ENCODE measurements around the gene ZBTB7C. TPM values are rescaled to one million over a fixed set of nuclear protein-coding genes. Genes with fewer than 3 reads are reported as not detected.

The ZBTB7C gene
- total and polyA plus RNA-seq, 9 of the 15 experiments (the other 6 are each of a cell fraction or from before 2014, with no cell fraction given), result not detected

DNA sequence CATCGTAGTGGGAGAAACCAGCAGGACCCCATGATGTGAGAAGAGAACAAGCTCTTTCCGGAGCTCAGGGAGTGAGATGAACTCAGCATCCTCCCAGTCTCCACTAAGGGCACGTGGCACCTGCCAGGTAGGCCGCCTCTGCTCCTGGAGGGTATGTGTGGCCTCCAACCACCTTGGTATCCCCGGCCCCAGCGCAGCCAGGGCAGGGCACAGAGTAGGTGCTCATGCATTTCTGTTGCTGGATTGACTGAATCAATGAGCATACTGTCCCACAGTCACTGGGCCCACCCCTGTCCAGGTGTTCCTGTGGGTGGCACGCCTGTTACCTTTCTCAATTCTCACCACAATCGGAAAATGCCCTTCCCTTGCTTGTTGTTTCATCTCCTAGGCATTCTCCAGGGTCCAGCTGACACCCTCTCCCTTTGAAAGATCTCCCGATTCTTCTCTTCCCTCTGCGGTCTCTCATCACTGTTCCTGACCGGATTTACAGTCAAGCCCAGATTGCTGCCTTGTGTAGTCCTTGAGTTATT is 340.2 kb downstream of the ZBTB7C start:
- no peak for FAIRE-seq
- H4K20me1 ChIP-seq (replicated peaks; ENCODE audit: control insufficient read depth, insufficient read depth, low read length), result no peaks in the 10 kb centered on the region
- BruUV-seq (replicated peaks), result no TSS peak

More for the DNA sequence above, 340.2 kb downstream of the ZBTB7C start:
- WGBS (ENCODE audit: insufficient coverage, low coverage, missing lambda C conversion rate), result 3% methylated on average over 8 of the region's 11 CpGs
- no peaks in the 10 kb centered on the region for H3K9me1 ChIP-seq (ENCODE audit: control insufficient read depth, insufficient read depth, low read length)
- in situ Hi-C loops (cut with MboI) (no loop called here), intact Hi-C loops (cut with micrococcal nuclease) (no loop called here)
- peaks cover 2 to 27% of the 10 kb centered on the region in 2 experiments; a peak in 4 of 5 replicates for H3K27me3 ChIP-seq (ENCODE audit: control insufficient read depth in 2 of 2, insufficient read depth in 2 of 2, low read length in 2 of 2)
- no peaks in the 10 kb centered on the region for H3K79me2 ChIP-seq (ENCODE audit: control insufficient read depth, insufficient read depth, low read length)
- H2AFZ ChIP-seq (ENCODE audit: low read depth, low read length), result no peak overlapping the region
- H3K4me3 ChIP-seq, result no peak overlapping the region
- ChIA-PET CTCF (ENCODE audit: low intra/inter-chr PET ratio) (no interaction called here), POLR2A (no interaction called here)
- no peaks in the 10 kb centered on the region for H3K36me3 ChIP-seq (ENCODE audit: control insufficient read depth, insufficient read depth, low read length)
- no peak overlapping the region for H3K4me2 ChIP-seq (ENCODE audit: insufficient read depth, low read length)
- no peaks in the 10 kb centered on the region for H3K9me3 ChIP-seq (replicated peaks; ENCODE audit: control insufficient read depth, insufficient read depth, low read depth, low read length)
- no peak overlapping the region for H3K9ac ChIP-seq (ENCODE audit: insufficient read depth in 1 of 2, low read depth in 2 of 2, low read length in 2 of 2)
- no peak overlapping the region for H3K27ac ChIP-seq (ENCODE audit: extremely low read depth, low read depth, low read length)
- no peaks in the 10 kb centered on the region for H3K4me1 ChIP-seq (replicated peaks in 1 of 2; ENCODE audit: control insufficient read depth in 2 of 2, insufficient read depth in 2 of 2, low read length in 2 of 2)
- no peak for TF ChIP-seq NFE2L1 (tag; IDR thresholded peaks at IDR 0.05; ENCODE audit: borderline replicate concordance, low read depth)
- no peak for TF ChIP-seq PURB (CRISPR knock-in tag; IDR thresholded peaks at IDR 0.05; ENCODE audit: low read depth)
- TF ChIP-seq ELF2 (CRISPR knock-in tag; IDR thresholded peaks at IDR 0.05), result no peak
- no peak for TF ChIP-seq RHOXF2B (CRISPR knock-in tag; conservative IDR thresholded peaks at IDR 0.05)
- no peak for TF ChIP-seq DMBX1 (CRISPR knock-in tag; IDR thresholded peaks at IDR 0.05; ENCODE audit: borderline replicate concordance)
- TF ChIP-seq SP1 (CRISPR knock-in tag; IDR thresholded peaks at IDR 0.05), result no peak
- no peak for TF ChIP-seq ZBTB2 (IDR thresholded peaks at IDR 0.05)
- no peak for TF ChIP-seq GTF2B (IDR thresholded peaks at IDR 0.05; ENCODE audit: extremely low read depth, insufficient read length)
- TF ChIP-seq, protein P1, sequence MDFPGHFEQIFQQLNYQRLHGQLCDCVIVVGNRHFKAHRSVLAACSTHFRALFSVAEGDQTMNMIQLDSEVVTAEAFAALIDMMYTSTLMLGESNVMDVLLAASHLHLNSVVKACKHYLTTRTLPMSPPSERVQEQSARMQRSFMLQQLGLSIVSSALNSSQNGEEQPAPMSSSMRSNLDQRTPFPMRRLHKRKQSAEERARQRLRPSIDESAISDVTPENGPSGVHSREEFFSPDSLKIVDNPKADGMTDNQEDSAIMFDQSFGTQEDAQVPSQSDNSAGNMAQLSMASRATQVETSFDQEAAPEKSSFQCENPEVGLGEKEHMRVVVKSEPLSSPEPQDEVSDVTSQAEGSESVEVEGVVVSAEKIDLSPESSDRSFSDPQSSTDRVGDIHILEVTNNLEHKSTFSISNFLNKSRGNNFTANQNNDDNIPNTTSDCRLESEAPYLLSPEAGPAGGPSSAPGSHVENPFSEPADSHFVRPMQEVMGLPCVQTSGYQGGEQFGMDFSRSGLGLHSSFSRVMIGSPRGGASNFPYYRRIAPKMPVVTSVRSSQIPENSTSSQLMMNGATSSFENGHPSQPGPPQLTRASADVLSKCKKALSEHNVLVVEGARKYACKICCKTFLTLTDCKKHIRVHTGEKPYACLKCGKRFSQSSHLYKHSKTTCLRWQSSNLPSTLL (IDR thresholded peaks at IDR 0.05), result no peak
- TF ChIP-seq, protein P2, sequence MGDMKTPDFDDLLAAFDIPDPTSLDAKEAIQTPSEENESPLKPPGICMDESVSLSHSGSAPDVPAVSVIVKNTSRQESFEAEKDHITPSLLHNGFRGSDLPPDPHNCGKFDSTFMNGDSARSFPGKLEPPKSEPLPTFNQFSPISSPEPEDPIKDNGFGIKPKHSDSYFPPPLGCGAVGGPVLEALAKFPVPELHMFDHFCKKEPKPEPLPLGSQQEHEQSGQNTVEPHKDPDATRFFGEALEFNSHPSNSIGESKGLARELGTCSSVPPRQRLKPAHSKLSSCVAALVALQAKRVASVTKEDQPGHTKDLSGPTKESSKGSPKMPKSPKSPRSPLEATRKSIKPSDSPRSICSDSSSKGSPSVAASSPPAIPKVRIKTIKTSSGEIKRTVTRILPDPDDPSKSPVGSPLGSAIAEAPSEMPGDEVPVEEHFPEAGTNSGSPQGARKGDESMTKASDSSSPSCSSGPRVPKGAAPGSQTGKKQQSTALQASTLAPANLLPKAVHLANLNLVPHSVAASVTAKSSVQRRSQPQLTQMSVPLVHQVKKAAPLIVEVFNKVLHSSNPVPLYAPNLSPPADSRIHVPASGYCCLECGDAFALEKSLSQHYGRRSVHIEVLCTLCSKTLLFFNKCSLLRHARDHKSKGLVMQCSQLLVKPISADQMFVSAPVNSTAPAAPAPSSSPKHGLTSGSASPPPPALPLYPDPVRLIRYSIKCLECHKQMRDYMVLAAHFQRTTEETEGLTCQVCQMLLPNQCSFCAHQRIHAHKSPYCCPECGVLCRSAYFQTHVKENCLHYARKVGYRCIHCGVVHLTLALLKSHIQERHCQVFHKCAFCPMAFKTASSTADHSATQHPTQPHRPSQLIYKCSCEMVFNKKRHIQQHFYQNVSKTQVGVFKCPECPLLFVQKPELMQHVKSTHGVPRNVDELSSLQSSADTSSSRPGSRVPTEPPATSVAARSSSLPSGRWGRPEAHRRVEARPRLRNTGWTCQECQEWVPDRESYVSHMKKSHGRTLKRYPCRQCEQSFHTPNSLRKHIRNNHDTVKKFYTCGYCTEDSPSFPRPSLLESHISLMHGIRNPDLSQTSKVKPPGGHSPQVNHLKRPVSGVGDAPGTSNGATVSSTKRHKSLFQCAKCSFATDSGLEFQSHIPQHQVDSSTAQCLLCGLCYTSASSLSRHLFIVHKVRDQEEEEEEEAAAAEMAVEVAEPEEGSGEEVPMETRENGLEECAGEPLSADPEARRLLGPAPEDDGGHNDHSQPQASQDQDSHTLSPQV (IDR thresholded peaks at IDR 0.05), result no peak
- DNase-seq (ENCODE audit: extremely low read depth in 1 of 4, low spot score in 3 of 4), result no peak
- no peak for ATAC-seq

All from K562 (cell line).